HepG2 (cell line): Measurements from ENCODE around the gene YLPM1. TPM values are rescaled to one million over a fixed set of nuclear protein-coding genes. Genes with fewer than 3 reads are reported as not detected.

Experiments
- ATAC-seq: fragments of 200-7000 bp; cut with Tn5 transposase; 3 replicates; pipeline ENCODE4 v1.9.1; 2020; ENCODE audit warnings: mild to moderate bottlenecking, moderate library complexity
- BruUV-seq: library from RNA; stranded (reverse); fragments of 400-500 nt; replicated peaks from 2 replicates; lab custom pipeline; 2021; lab: Mats Ljungman, UMichigan
- CTCF ChIA-PET: fragments of 300-600 bp; formaldehyde crosslinking; extraction: SDS; loops from one replicate; lab custom pipeline; 2021; ENCODE audit warnings: low total read pairs, inconsistent platforms, low intra/inter-chr PET ratio; lab: Yijun Ruan, JAX
- POLR2A ChIA-PET: fragments of 350-600 bp; sonication (Branson Sonifier 250); formaldehyde crosslinking; loops from one replicate; lab custom pipeline; 2020; ENCODE audit warnings: antibody characterized with exemption, inconsistent platforms; lab: Yijun Ruan, JAX
- DNase-seq: peaks from one replicate; pipeline ENCODE4 v3.0.0-alpha.2; 2015; ENCODE audit warnings: low spot score
- FAIRE-seq: peaks from 3 replicates; lab custom pipeline; 2011; peaks lifted over from hg19 to GRCh38; lab: Jason Lieb, UNC
- H2AFZ ChIP-seq: one replicate; pipeline ENCODE4 v1.6.1; 2011; ENCODE audit warnings: low read length, inconsistent platforms
- H3K27ac ChIP-seq: fragments of 300-600 bp; 3 replicates; pipeline ENCODE4 v1.8.0; 2011; ENCODE audit warnings: mixed run types, mild to moderate bottlenecking, mixed read lengths, low read length, inconsistent platforms; ENCODE audit not compliant: insufficient read depth; ENCODE audit errors: extremely low read length
- H3K27me3 ChIP-seq, 2 experiments: fragments of 200-600 bp in 1 of 2; 2 replicates in 1 of 2; 3 replicates in 1 of 2; pipeline versions ENCODE4 v1.6.0 to v1.8.0; 2011; ENCODE audit warnings: low read length in 2 of 2, mild to moderate bottlenecking in 2 of 2, moderate library complexity in 2 of 2, inconsistent platforms in 1 of 2; ENCODE audit not compliant: insufficient read depth in 2 of 2, control insufficient read depth in 1 of 2
- H3K36me3 ChIP-seq, 2 experiments: fragments of 200-600 bp in 1 of 2; replicated peaks in 1 of 2; 2 replicates in 1 of 2; 3 replicates in 1 of 2; pipeline versions ENCODE4 v1.5.1 to v1.8.0; 2011; ENCODE audit warnings: low read length in 2 of 2, inconsistent platforms in 1 of 2; ENCODE audit not compliant: insufficient read depth in 2 of 2, control insufficient read depth in 1 of 2
- H3K4me1 ChIP-seq: 2 replicates; pipeline ENCODE4 v1.5.1; 2012; ENCODE audit warnings: low read length, inconsistent platforms; ENCODE audit not compliant: insufficient read depth
- H3K4me2 ChIP-seq: 2 replicates; pipeline ENCODE4 v1.6.0; 2011; ENCODE audit warnings: low read depth, low read length, inconsistent platforms
- H3K4me3 ChIP-seq, 3 experiments: fragments of 200-600 bp in 1 of 3; sonication (generic), shearing (Covaris generic) in 1 of 3; replicated peaks in 1 of 3; 2 replicates each; pipeline ENCODE4 v1.5.1; 2011 to 2016; ENCODE audit warnings: low read length in 3 of 3, inconsistent platforms in 2 of 3, low read depth in 2 of 3, mild to moderate bottlenecking in 2 of 3, control low read depth in 1 of 3, mixed read lengths in 1 of 3; ENCODE audit not compliant: insufficient read depth in 1 of 3
- H3K79me2 ChIP-seq: one replicate; pipeline ENCODE4 v1.6.1; 2011; ENCODE audit warnings: low read length, inconsistent platforms; ENCODE audit not compliant: insufficient read depth
- H3K9ac ChIP-seq: 2 replicates; pipeline ENCODE4 v1.6.0; 2011; ENCODE audit warnings: mild to moderate bottlenecking, low read depth, low read length, inconsistent platforms; ENCODE audit not compliant: insufficient read depth
- H3K9me3 ChIP-seq: 2 replicates; pipeline ENCODE4 v1.5.1; 2012; ENCODE audit warnings: mild to moderate bottlenecking, low read length
- H4K20me1 ChIP-seq: 2 replicates; pipeline ENCODE4 v1.6.0; 2011; ENCODE audit warnings: inconsistent platforms, mild to moderate bottlenecking, low read length, moderate library complexity; ENCODE audit not compliant: insufficient read depth
- CTCF ChIP-seq: sonication (generic); formaldehyde crosslinking; IDR thresholded peaks from 2 replicates; pipeline ENCODE4 v1.5.0; 2020; ENCODE audit warnings: mild to moderate bottlenecking, missing genetic modification reagents, moderate library complexity
- DR1 ChIP-seq: sonication (generic); formaldehyde crosslinking; IDR thresholded peaks from 2 replicates; pipeline ENCODE4 v1.8.0; 2021; ENCODE audit warnings: mild to moderate bottlenecking, missing genetic modification reagents, inconsistent platforms
- IRX3 ChIP-seq: sonication (generic); formaldehyde crosslinking; IDR thresholded peaks from 2 replicates; pipeline ENCODE4 v1.8.1; 2023; ENCODE audit warnings: mild to moderate bottlenecking, low read depth, missing genetic modification reagents, borderline replicate concordance
- JUND ChIP-seq: sonication (generic); formaldehyde crosslinking; IDR thresholded peaks from 2 replicates; pipeline ENCODE4 v1.8.0; 2022; ENCODE audit warnings: mild to moderate bottlenecking, missing genetic modification reagents
- MTA3 ChIP-seq: sonication (generic); formaldehyde crosslinking; IDR thresholded peaks from 2 replicates; pipeline ENCODE4 v1.4.0; 2020; ENCODE audit warnings: missing genetic modification reagents
- REPIN1 ChIP-seq: sonication (generic); formaldehyde crosslinking; IDR thresholded peaks from 2 replicates; pipeline ENCODE4 v1.8.0; 2022; ENCODE audit warnings: missing genetic modification reagents, low read depth, mild to moderate bottlenecking, borderline replicate concordance
- ZNF253 ChIP-seq: sonication (generic); formaldehyde crosslinking; IDR thresholded peaks from 2 replicates; pipeline ENCODE4 v1.8.0; 2022; ENCODE audit warnings: mild to moderate bottlenecking, missing genetic modification reagents, borderline replicate concordance
- ZNF317 ChIP-seq: sonication (generic); formaldehyde crosslinking; IDR thresholded peaks from 2 replicates; pipeline ENCODE4 v1.5.0; 2020; ENCODE audit warnings: mild to moderate bottlenecking, missing genetic modification reagents
- ZNF382 ChIP-seq: sonication (generic); formaldehyde crosslinking; IDR thresholded peaks from 2 replicates; pipeline ENCODE4 v1.5.0; 2020; ENCODE audit warnings: missing genetic modification reagents, mild to moderate bottlenecking, borderline replicate concordance
- ZNF547 ChIP-seq: sonication (generic); formaldehyde crosslinking; IDR thresholded peaks from 2 replicates; pipeline ENCODE4 v1.5.1; 2020; ENCODE audit warnings: mild to moderate bottlenecking, missing genetic modification reagents
- ZNF557 ChIP-seq: sonication (generic); formaldehyde crosslinking; IDR thresholded peaks from 2 replicates; pipeline ENCODE4 v1.4.0; 2020; ENCODE audit warnings: missing genetic modification reagents
- WGBS: methylation state at CpG from one replicate; pipeline ENCODE4 v1.1.6; 2017; ENCODE audit warnings: low lambda C conversion rate; 5-methylcytosine and 5-hydroxymethylcytosine counted together
- in situ Hi-C: cut with HindIII; loops from 2 replicates; pipeline ENCODE4 v1.10.0; 2017; ENCODE audit warnings: low pct_unique_long_range_greater_than_20kb; ENCODE audit not compliant: extremely low pct_ligation_motif_present
- intact Hi-C: fragments of 100-400 bp; cut with micrococcal nuclease; formaldehyde crosslinking; loops from one replicate; pipeline ENCODE4 v1.10.0; 2022; ENCODE audit not compliant: unreplicated experiment
- polyA plus RNA-seq, 8 experiments: library from polyadenylated mRNA; depleted of rRNA in 3 of 8; stranded (reverse) in 7 of 8; unstranded in 1 of 8; fragments of >200 nt; fragmentation: Illumina TruSeq in 4 of 8; extraction: Trizol in 4 of 8; gene quantifications; 2 replicates each; pipeline versions ENCODE4 v1.2.1 to v1.2.3, GENCODE V29; 2011 to 2016; ENCODE audit warnings: low read depth in 4 of 8, missing spikeins in 1 of 8, mixed read lengths in 1 of 8; ENCODE audit not compliant: insufficient read depth in 1 of 8
- total RNA-seq, 5 experiments: library from RNA; depleted of rRNA; stranded (reverse); fragments of >200 nt; fragmentation: Illumina TruSeq; extraction: Trizol; gene quantifications; 2 replicates each; pipeline ENCODE4 v1.2.3, GENCODE V29; 2016; ENCODE audit warnings: low read depth in 1 of 5
- TF ChIP-seq, protein P1 (sequence below): sonication (generic); formaldehyde crosslinking; IDR thresholded peaks from 2 replicates; pipeline ENCODE4 v1.5.1; 2020; ENCODE audit warnings: missing genetic modification reagents, mild to moderate bottlenecking, borderline replicate concordance
- TF ChIP-seq, protein P2 (sequence below): sonication (generic); formaldehyde crosslinking; IDR thresholded peaks from 2 replicates; pipeline ENCODE4 v1.9.0; 2021; ENCODE audit warnings: missing genetic modification reagents, mild to moderate bottlenecking, borderline replicate concordance
- TF ChIP-seq, protein P3 (sequence below): IDR thresholded peaks from 2 replicates; pipeline ENCODE4 v1.6.1; 2016; ENCODE audit warnings: missing compliant biosample characterization, missing genetic modification reagents, borderline replicate concordance
- TF ChIP-seq, protein P4 (sequence below): sonication (generic); formaldehyde crosslinking; IDR thresholded peaks from 2 replicates; pipeline ENCODE4 v1.4.0; 2020; ENCODE audit warnings: missing genetic modification reagents

Gene YLPM1
- total and polyA plus RNA-seq, 2 of the 13 experiments (the other 11 are each of a cell fraction or from before 2014, with no cell fraction given) = 6.7 to 21.9 TPM

- Histone ChIP-seq H3K4me2 (no peak overlapping the region), H3K4me3 (no peak overlapping the region), H4K20me1 (no peaks in the 10 kb centered on the region), H3K27ac (no peak overlapping the region), H3K36me3 (peaks cover 1 to 11% of the 10 kb centered on the region in 2 experiments; a peak in 2 of 5 replicates), H3K4me1 (peaks cover 6% of the 10 kb centered on the region), H3K27me3 (no peaks in the 10 kb centered on the region), H3K9ac (no peak overlapping the region), H3K9me3 (no peaks in the 10 kb centered on the region), H3K79me2 (no peaks in the 10 kb centered on the region), H2AFZ (no peak overlapping the region)
- FAIRE-seq (no peak), DNase-seq (no peak), ATAC-seq (no peak)
- intact Hi-C loops (no loop called here), in situ Hi-C loops (no loop called here)
- no TSS peak for BruUV-seq
- 92% methylated on average over 5 of the region's 5 CpGs for WGBS
- ChIA-PET POLR2A (no interaction called here), CTCF (no interaction called here)
- TF ChIP-seq REPIN1 (CRISPR knock-in tag) (no peak), ZNF253 (CRISPR knock-in tag) (no peak), MTA3 (CRISPR knock-in tag) (no peak), DR1 (CRISPR knock-in tag) (no peak), ZNF382 (CRISPR knock-in tag) (no peak), CTCF (CRISPR knock-in tag) (no peak), ZNF547 (CRISPR knock-in tag) (no peak), ZNF317 (CRISPR knock-in tag) (no peak), ZNF557 (CRISPR knock-in tag) (no peak), JUND (no peak), IRX3 (no peak)
- TF ChIP-seq, protein P1, sequence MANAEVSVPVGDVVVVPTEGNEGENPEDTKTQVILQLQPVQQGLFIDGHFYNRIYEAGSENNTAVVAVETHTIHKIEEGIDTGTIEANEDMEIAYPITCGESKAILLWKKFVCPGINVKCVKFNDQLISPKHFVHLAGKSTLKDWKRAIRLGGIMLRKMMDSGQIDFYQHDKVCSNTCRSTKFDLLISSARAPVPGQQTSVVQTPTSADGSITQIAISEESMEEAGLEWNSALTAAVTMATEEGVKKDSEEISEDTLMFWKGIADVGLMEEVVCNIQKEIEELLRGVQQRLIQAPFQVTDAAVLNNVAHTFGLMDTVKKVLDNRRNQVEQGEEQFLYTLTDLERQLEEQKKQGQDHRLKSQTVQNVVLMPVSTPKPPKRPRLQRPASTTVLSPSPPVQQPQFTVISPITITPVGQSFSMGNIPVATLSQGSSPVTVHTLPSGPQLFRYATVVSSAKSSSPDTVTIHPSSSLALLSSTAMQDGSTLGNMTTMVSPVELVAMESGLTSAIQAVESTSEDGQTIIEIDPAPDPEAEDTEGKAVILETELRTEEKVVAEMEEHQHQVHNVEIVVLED = no peak
- TF ChIP-seq, protein P2, sequence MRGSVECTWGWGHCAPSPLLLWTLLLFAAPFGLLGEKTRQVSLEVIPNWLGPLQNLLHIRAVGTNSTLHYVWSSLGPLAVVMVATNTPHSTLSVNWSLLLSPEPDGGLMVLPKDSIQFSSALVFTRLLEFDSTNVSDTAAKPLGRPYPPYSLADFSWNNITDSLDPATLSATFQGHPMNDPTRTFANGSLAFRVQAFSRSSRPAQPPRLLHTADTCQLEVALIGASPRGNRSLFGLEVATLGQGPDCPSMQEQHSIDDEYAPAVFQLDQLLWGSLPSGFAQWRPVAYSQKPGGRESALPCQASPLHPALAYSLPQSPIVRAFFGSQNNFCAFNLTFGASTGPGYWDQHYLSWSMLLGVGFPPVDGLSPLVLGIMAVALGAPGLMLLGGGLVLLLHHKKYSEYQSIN (CRISPR knock-in tag) = no peak
- TF ChIP-seq, protein P3, sequence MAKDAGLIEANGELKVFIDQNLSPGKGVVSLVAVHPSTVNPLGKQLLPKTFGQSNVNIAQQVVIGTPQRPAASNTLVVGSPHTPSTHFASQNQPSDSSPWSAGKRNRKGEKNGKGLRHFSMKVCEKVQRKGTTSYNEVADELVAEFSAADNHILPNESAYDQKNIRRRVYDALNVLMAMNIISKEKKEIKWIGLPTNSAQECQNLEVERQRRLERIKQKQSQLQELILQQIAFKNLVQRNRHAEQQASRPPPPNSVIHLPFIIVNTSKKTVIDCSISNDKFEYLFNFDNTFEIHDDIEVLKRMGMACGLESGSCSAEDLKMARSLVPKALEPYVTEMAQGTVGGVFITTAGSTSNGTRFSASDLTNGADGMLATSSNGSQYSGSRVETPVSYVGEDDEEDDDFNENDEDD (CRISPR knock-in tag) = no peak
- TF ChIP-seq, protein P4, sequence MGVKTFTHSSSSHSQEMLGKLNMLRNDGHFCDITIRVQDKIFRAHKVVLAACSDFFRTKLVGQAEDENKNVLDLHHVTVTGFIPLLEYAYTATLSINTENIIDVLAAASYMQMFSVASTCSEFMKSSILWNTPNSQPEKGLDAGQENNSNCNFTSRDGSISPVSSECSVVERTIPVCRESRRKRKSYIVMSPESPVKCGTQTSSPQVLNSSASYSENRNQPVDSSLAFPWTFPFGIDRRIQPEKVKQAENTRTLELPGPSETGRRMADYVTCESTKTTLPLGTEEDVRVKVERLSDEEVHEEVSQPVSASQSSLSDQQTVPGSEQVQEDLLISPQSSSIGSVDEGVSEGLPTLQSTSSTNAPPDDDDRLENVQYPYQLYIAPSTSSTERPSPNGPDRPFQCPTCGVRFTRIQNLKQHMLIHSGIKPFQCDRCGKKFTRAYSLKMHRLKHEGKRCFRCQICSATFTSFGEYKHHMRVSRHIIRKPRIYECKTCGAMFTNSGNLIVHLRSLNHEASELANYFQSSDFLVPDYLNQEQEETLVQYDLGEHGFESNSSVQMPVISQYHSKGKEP (CRISPR knock-in tag) = no peak
Observed at GRCh38 chr14:74840603-74841030, 77.5 kb downstream of the YLPM1 start.
